Measurements from ENCODE around the gene SPTLC2. TPM values are rescaled to one million over a fixed set of nuclear protein-coding genes. Genes with fewer than 3 reads are reported as not detected.

The SPTLC2 gene
- total RNA-seq, 4 donors from 2014 or later = 14.5 to 51.3 (median 35.8) TPM

GRCh38 chr14:77495334-77495733 is 121.1 kb downstream of the SPTLC2 start:
- H3K36me3 ChIP-seq = no peaks in the 10 kb centered on the region
- WGBS, 2 donors (ENCODE audit: low coverage in 1 of 2) = 63% methylated on average over 7 of the region's 7 CpGs; no CpG with 5 or more reads in 1 of the 2 donors
- H3K4me1 ChIP-seq = peaks cover 0 to 19% (median 18%) of the 10 kb centered on the region in 4 donors
- H3K9me3 ChIP-seq = no peaks in the 10 kb centered on the region
- in situ Hi-C loops (cut with MboI; ENCODE audit: low pct_ligation_motif_present in 1 of 4, low pct_unique_long_range_greater_than_20kb in 1 of 4, low sequenced_read_pairs in 3 of 4) = no loop called here
- intact Hi-C loops (cut with DNase I; ENCODE audit: low total_unique reads) = no loop called here
- no peak overlapping the region for H3K27ac ChIP-seq
- no peak for DNase-seq
- peaks cover 35% of the 10 kb centered on the region for H3K27me3 ChIP-seq
- TF ChIP-seq POLR2AphosphoS5 (IDR thresholded peaks at IDR 0.05) (no peak), CTCF (IDR thresholded peaks at IDR 0.05) (no peak), POLR2A (IDR thresholded peaks at IDR 0.05) (no peak), EP300 (IDR thresholded peaks at IDR 0.05; ENCODE audit: low read depth) (no peak)
- no peak overlapping the region for H3K4me3 ChIP-seq

GRCh38 chr14:77491056-77491455 is 125.4 kb downstream of the SPTLC2 start:
- intact Hi-C loops (cut with DNase I; ENCODE audit: low total_unique reads) (no loop called here), in situ Hi-C loops (cut with MboI; ENCODE audit: low pct_ligation_motif_present in 1 of 4, low pct_unique_long_range_greater_than_20kb in 1 of 4, low sequenced_read_pairs in 3 of 4) (no loop called here)
- Histone ChIP-seq H3K9me3 (no peaks in the 10 kb centered on the region), H3K27ac (no peak overlapping the region), H3K27me3 (no peaks in the 10 kb centered on the region), H3K36me3 (no peaks in the 10 kb centered on the region), H3K4me3 (no peak overlapping the region), H3K4me1 (no peaks in the 10 kb centered on the region)
- no peak for DNase-seq
- 90% methylated on average over 5 of the region's 5 CpGs; no CpG with 5 or more reads in 1 of the 2 donors for WGBS, 2 donors (ENCODE audit: low coverage in 1 of 2)
- TF ChIP-seq CTCF (IDR thresholded peaks at IDR 0.05) (no peak), EP300 (IDR thresholded peaks at IDR 0.05; ENCODE audit: low read depth) (no peak), POLR2AphosphoS5 (IDR thresholded peaks at IDR 0.05) (no peak)

GRCh38 chr14:77490347-77490986 is 126.0 kb downstream of the SPTLC2 start:
- Histone ChIP-seq H3K27me3 (no peaks in the 10 kb centered on the region), H3K27ac (no peak overlapping the region), H3K4me3 (no peak overlapping the region), H3K36me3 (no peaks in the 10 kb centered on the region), H3K4me1 (no peaks in the 10 kb centered on the region), H3K9me3 (no peaks in the 10 kb centered on the region)
- no peak for TF ChIP-seq CTCF (IDR thresholded peaks at IDR 0.05)
- no peak for TF ChIP-seq POLR2A (IDR thresholded peaks at IDR 0.05)
- TF ChIP-seq POLR2AphosphoS5 (IDR thresholded peaks at IDR 0.05) = no peak
- TF ChIP-seq EP300 (IDR thresholded peaks at IDR 0.05; ENCODE audit: low read depth) = no peak
- intact Hi-C loops (cut with DNase I; ENCODE audit: low total_unique reads) (no loop called here), in situ Hi-C loops (cut with MboI; ENCODE audit: low pct_ligation_motif_present in 1 of 4, low pct_unique_long_range_greater_than_20kb in 1 of 4, low sequenced_read_pairs in 3 of 4) (no loop called here)
- no peak for DNase-seq
- WGBS, 2 donors (ENCODE audit: low coverage in 1 of 2) = 88% methylated on average over 8 of the region's 8 CpGs; no CpG with 5 or more reads in 1 of the 2 donors

- TF ChIP-seq EP300 (IDR thresholded peaks at IDR 0.05; ENCODE audit: low read depth) (no peak), POLR2AphosphoS5 (IDR thresholded peaks at IDR 0.05) (no peak)
- in situ Hi-C loops (cut with MboI; ENCODE audit: low pct_ligation_motif_present in 1 of 4, low pct_unique_long_range_greater_than_20kb in 1 of 4, low sequenced_read_pairs in 3 of 4) = no loop called here
- Histone ChIP-seq H3K27ac (no peak overlapping the region), H3K36me3 (no peaks in the 10 kb centered on the region), H3K27me3 (no peaks in the 10 kb centered on the region), H3K4me3 (no peak overlapping the region), H3K9me3 (no peaks in the 10 kb centered on the region), H3K4me1 (no peaks in the 10 kb centered on the region)
- intact Hi-C loops (cut with DNase I; ENCODE audit: low total_unique reads) = no loop called here
- DNase-seq = no peak
- 89 to 92% methylated on average over 4 to 6 of the region's 6 CpGs for WGBS, 2 donors (ENCODE audit: low coverage in 1 of 2)
These were observed 127.4 kb downstream of the SPTLC2 start for GRCh38 chr14:77489041-77489440.

GRCh38 chr14:77488558-77488957 is 127.9 kb downstream of the SPTLC2 start:
- TF ChIP-seq POLR2AphosphoS5 (IDR thresholded peaks at IDR 0.05) = no peak
- no peak for TF ChIP-seq CTCF (IDR thresholded peaks at IDR 0.05)
- no peak for TF ChIP-seq POLR2A (IDR thresholded peaks at IDR 0.05)
- TF ChIP-seq EP300 (IDR thresholded peaks at IDR 0.05; ENCODE audit: low read depth) = no peak
- H3K27me3 ChIP-seq = no peaks in the 10 kb centered on the region
- no peak for DNase-seq
- no peak overlapping the region for H3K4me3 ChIP-seq
- H3K36me3 ChIP-seq = no peaks in the 10 kb centered on the region
- no peaks in the 10 kb centered on the region for H3K4me1 ChIP-seq
- H3K9me3 ChIP-seq = no peaks in the 10 kb centered on the region
- 93 to 96% methylated on average over 4 to 7 of the region's 7 CpGs for WGBS, 2 donors (ENCODE audit: low coverage in 1 of 2)
- in situ Hi-C loops (cut with MboI; ENCODE audit: low pct_ligation_motif_present in 1 of 4, low pct_unique_long_range_greater_than_20kb in 1 of 4, low sequenced_read_pairs in 3 of 4) = no loop called here
- intact Hi-C loops (cut with DNase I; ENCODE audit: low total_unique reads) = no loop called here
- no peak overlapping the region for H3K27ac ChIP-seq
